WTC11 (cell line): ENCODE results near the gene SCAANT1. TPM values are rescaled to one million over a fixed set of nuclear protein-coding genes. Genes with fewer than 3 reads are reported as not detected.

Experiments used
- total RNA-seq: library from RNA; stranded (reverse); gene quantifications from 3 replicates; pipeline ENCODE4 v1.2.3, GENCODE V29; 2021

Gene SCAANT1
- total RNA-seq, 1 experiment from 2014 or later, result 1.3 TPM

Other genes starting within 250 kb of the SCAANT1 start
- gene C3orf49, start 93.1 kb downstream of the SCAANT1 start, total RNA-seq, result not detected in 3 replicates
- gene THOC7, start 48.6 kb downstream of the SCAANT1 start, total RNA-seq, result 53.0 to 59.4 TPM (median 58.4 TPM) in 3 replicates
- gene ATXN7, start 48.5 kb downstream of the SCAANT1 start, total RNA-seq, result 9.3 to 11.7 TPM (median 11.7 TPM) in 3 replicates
- 89.8 to 105 TPM (median 92.0 TPM) in 3 replicates for gene PSMD6, start 111.1 kb upstream of the SCAANT1 start, total RNA-seq